Measurements from ENCODE around the gene CHMP5.
A peak's percentile ranks its signal among the peaks of the same experiment; 100 is the strongest.
"Not testable (repeated sequence)": the region's sequence is repeated elsewhere in the genome, so short reads cannot be mapped to it uniquely, and the experiment has no call there.

The CHMP5 gene

DNA sequence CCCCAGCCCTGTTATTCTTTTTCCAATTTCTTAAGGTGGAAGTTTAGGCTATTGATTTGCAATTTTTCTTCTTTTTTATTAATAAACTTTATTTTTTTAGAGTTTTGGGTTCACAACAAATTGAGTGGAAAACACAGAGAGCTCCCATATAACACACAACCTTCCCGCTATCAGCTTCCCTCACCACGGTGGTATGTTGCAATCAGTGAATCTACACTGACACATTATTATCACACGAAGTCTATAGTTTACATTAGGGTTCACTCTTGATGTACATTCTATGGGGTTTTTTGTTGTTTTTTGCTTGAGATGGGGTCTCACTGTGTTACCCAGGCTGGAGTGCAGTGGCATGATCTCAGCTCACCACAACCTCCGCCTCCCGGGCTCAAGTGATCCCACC, 20.7 kb downstream of the CHMP5 start:
- DNase-seq: no peak

GRCh38 chr9:33287087-33287490, 22.2 kb downstream of the CHMP5 start:
- peak; percentile 80 for DNase-seq

DNA sequence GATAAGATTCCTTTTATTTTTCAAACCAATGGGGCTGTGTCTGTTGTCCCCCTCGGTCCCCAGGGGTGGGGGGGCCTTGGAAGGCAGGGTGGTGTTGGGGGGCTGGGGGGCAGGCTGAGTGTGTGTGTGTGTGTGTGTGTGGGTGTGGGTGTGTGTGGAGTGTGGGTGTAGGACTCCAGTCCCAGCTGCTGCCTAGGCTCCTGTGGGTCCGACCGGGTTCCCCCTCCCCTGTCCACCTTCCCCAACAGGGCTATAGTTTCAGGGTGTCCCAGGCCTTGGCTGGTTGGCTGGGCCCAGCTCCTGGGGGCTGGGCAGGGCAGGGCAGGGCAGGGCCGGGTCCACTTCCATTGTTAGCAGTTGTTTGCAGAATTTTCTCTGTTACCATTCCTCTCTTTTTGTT, 23.4 kb downstream of the CHMP5 start:
- no peak for DNase-seq

- DNase-seq: no peak
Observed at GRCh38 chr9:33288828-33289483, 24.1 kb downstream of the CHMP5 start.

DNA sequence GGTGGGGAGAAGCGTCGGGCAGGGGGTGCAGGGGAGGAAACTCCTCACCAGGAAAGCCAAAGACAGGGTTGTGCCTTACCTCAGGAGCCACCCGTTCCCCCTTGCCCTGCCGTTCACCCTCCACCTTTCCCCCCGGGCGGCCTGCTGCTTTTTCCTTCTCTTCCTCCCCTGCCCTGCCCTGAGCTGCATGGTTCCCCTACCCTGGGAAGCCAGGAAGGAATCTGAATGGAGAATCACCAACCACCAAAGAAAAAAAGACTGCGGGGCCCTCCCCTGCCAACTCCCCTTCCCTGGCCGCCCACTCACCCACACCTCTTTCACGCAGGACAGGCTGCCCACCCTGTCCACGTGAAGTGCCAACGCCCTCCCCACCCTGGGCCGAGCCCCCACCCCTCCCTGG, 24.6 kb downstream of the CHMP5 start:
- peak; percentile 25 for DNase-seq

DNA sequence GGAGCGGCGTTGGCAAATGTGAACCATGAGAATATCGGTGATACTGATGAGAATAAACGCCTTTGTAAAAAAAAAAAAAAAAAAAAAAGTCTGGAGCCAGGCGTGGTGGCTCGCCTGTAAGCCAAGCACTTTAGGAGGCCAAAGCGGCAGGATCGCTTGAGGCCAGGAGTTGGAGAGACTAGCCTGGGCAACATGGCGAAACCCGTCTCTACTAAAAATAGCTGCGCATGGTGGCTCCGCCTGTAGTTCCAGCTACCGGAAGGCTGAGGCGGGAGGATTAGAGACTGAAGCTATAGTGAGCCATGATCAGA, 25.0 kb downstream of the CHMP5 start:
- no peak for DNase-seq

- DNase-seq: peak; percentile 99
Observed at GRCh38 chr9:33290247-33291030, 25.6 kb downstream of the CHMP5 start, which contains the start of gene NFX1. TSS of gene NFX1 (plus strand) at chr9:33290516. CDS start at chr9:33290573, 57 bp downstream.

- no peak for DNase-seq
Observed at GRCh38 chr9:33291031-33291397, 26.2 kb downstream of the CHMP5 start.

DNA sequence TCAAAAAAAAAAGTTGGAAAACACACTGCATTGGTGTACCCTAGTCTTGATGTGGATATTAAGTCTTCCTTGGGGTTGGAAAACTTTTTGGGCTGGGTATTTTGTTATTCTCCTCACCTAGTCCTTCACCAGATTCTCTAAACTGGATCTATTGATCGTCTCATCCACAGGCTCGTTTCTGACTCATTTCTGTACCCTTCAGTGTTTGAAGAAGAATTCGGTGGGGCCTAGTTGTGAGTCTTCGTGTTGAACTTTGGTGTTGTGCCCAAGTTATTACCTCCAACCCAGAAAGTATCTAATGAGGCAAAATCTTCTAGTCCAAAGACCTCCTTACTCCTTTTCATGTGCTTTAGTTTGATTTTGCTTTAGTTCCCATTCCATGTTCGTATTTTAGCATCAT, 27.1 kb downstream of the CHMP5 start:
- no peak for DNase-seq

- no peak for DNase-seq
Observed at GRCh38 chr9:33293782-33294181, 28.9 kb downstream of the CHMP5 start.

GRCh38 chr9:33294670-33295432, 30.0 kb downstream of the CHMP5 start:
- DNase-seq: no peak

- DNase-seq: no peak
Observed at GRCh38 chr9:33295571-33295970, 30.7 kb downstream of the CHMP5 start.

- DNase-seq: peak; percentile 14
Observed at GRCh38 chr9:33297432-33297831, 32.6 kb downstream of the CHMP5 start.

GRCh38 chr9:33300546-33300945, 35.7 kb downstream of the CHMP5 start:
- no peak for DNase-seq

DNA sequence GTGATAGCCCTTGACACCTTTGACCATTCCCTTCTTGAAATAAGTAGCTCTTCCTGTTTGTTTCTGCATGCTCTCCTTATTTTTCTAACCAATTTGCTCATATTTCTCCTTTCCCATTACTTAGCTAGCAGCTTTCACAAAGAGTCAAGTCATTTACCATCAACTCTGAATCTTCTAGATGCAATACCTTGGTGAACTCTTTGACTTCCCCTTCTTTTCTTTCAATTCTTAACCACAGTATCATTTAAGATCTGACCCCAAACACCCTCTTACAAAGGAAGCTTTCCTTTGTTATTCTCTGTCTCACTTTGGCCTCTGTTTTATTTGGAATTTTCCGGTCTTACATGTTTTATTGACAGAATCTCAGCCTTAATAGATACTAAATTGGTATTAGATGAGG, 39.5 kb downstream of the CHMP5 start:
- no peak for DNase-seq

GRCh38 chr9:33306037-33306436, 41.2 kb downstream of the CHMP5 start:
- no peak for DNase-seq

DNA sequence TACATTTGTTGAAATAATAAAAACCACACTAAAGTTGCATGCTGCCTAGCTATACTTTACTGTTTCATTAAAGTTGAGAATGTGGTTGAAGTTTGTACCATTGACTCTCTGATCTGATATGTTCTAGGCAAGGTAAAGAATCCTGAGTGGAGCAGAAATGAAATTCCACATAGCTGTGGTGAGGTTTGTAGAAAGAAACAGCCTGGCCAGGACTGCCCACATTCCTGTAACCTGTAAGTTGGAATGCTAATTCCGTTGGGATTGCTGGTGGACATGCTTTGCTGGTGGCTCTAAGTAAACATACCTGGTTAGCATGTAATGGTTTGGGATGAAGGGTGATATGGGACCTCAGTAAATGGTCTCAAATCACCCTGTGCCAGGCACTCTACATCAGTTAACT, 42.2 kb downstream of the CHMP5 start:
- no peak for DNase-seq

GRCh38 chr9:33309903-33310302, 45.1 kb downstream of the CHMP5 start:
- DNase-seq: no peak

DNA sequence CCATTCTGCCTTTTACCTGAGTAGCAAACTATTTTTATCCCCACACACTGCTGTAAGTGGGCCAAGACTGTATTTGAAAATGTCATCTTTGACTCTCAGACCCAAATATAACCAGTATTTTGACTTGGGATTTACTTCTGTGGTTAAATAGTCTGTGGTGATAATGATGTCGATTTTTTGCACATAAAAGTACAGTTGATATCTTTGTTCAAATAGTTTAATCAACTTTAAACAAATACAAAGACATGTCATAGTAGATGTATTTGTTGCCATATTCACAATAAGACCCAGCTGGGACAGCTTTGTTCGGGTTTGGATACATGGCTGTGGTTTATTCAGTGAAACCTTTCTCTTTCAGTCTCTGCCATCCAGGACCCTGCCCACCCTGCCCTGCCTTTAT, 45.9 kb downstream of the CHMP5 start:
- DNase-seq: no peak

DNA sequence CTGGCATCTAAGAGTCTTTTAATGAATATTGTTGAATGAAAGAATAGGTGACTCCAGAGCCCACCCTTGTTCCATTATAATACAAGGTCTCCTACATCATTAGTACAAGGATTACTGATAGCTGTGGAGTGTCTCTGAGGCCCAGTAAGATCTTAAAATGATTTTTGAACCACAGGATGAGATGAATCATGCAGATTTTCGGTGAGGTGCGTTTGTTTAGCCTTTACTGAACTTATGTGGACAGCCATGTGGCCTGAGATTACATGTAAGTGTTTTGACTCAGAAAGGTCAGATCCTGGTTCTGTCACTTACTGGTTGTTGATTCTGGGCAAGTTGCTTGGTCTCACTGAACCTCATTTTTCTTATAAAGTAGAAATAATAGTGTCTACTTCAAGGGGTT, 47.1 kb downstream of the CHMP5 start:
- DNase-seq: no peak

DNA sequence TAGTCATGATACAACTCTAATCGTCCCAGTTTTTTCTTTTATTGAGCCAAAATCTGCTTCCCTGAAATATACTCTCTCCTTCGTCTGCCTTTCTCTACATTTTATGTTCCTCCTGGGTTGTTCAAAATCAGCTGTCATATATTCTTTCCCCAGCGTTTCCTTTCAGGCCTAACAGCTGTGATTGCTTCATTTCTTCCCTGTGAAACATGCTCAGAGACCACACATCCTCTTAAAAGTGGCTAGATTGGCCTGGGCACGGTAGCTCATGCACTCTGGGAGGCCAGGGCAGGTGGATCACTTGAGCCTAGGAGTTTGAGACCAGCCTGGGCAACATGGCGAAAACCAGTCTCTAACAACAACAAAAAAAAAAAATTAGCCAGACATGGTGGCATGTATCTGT, 50.5 kb downstream of the CHMP5 start:
- no peak for DNase-seq

- not testable (repeated sequence) for DNase-seq
Observed at GRCh38 chr9:33317136-33317535, 52.3 kb downstream of the CHMP5 start.

DNA sequence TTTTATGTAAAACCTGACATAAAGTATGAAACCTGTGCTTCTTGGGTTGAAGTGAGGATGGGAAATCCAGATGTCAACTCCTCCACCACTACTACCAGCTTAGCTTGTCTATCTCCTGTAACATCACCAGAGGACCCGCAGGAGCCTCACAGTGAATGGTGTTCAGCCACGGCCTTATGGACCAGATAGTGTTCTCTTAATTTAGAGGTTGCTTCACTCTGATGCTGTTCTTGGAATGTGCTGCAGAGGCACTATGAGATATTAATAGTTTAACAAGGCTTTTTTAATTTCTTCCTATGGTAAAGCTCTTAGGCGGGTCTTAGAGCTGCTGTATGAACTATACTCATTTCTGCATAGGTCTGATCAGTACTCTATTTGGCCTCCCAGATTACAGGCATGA, 53.4 kb downstream of the CHMP5 start:
- no peak for DNase-seq

- no peak for DNase-seq
Observed at GRCh38 chr9:33318781-33319180, 53.9 kb downstream of the CHMP5 start.

All from NCI-H69 (cell line).